CD4-positive, alpha-beta T cell treated with Interleukin-2 at 100 ng/mL for 4 hours (primary cell): ENCODE data around the gene DYSF.

Source experiments
- DNase-seq: peaks from one replicate; pipeline ENCODE4 v3.0.0-alpha.2; 2020; ENCODE audit warnings: low spot score

The DYSF gene

GRCh38 chr2:71554028-71554705, 100.8 kb downstream of the DYSF start:
- DNase-seq = no peak

DNA sequence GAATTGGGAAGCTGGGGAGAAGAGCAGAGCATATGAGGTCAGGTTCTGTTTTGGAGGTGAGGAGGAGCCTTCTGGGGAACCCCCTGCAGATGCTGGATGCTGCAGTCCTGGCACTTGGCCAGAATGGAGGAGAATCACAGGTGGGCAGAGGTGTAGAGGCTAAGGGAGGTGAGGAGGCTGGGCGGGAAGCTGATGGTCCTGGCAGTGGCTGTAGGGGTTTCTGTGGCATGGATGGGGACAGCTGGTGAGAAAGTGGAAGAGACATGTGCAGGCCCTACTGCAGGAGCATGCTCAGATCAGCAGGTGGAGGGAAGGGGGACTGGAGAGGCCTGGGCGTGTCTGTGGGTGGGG, 101.3 kb downstream of the DYSF start:
- DNase-seq = no peak

DNA sequence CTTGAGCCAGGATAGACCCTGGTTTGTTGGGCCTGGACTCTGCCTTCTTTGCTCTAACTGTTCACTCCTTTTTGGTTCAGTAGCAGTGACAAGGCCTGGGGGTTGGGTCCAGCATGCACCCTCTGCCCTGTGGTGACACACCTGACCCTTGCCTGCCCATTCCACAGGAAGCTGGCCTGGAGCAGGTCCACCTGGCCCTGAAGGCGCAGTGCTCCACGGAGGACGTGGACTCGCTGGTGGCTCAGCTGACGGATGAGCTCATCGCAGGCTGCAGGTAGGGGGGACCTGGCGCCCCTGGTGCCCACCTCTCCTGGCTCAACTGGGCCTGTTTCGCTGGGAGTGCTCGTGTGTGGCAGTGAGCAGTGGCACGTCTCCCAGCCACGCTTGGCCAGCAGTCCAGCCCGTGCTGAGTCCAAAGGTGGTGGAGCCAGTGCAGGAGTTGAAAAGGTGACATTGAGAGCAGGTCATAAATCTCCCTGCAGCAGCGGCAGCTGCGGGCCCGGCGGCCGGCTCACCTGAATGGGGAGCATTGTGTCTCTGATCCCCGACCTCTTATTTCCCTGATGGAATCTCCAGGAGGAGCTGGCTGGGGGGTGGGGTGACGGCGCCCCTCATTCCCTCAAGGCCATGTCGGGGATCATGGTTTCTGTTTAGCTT, 102.6 kb downstream of the DYSF start:
- no peak for DNase-seq

GRCh38 chr2:71556692-71557250, 103.4 kb downstream of the DYSF start:
- no peak for DNase-seq

GRCh38 chr2:71557321-71557720, 104.0 kb downstream of the DYSF start:
- DNase-seq = no peak

DNA sequence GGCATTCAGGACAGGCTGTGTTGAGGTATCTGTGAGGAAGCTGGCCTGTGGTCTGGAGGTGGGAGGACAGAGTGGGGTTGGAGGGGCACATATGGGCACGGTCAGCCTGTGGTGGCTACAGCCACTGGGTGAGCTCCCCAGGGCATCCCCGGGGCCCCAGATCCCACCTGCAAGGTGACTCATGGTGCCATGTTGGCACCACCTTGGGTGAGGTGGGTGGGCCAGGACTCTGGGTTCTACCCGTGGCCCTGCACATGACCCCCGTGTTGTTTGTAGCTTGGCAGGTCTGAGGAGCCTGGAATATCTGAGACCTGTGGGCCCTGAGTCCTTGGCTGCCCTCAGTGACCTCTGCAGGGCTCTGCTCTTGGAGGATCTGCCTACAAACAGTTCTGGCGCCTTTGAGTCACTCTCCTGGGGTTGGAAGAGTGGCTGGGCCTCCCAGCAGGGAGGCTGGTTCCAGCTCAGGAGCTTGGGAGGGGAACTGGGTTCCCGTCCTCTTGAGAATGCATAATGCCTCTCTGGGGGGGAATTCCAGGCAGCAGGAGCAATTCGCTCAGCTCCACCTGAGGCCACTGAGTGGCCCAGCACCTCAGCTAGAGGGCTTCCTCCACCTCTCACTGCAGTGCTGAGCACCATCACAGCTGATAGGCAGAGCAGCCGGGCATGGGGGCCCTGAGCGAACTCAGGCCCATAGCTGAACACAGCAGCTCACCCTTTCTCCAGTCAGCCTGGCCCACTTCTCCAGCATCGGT, 105.1 kb downstream of the DYSF start:
- no peak for DNase-seq

- no peak for DNase-seq
These were observed 105.9 kb downstream of the DYSF start for GRCh38 chr2:71559080-71559827.

DNA sequence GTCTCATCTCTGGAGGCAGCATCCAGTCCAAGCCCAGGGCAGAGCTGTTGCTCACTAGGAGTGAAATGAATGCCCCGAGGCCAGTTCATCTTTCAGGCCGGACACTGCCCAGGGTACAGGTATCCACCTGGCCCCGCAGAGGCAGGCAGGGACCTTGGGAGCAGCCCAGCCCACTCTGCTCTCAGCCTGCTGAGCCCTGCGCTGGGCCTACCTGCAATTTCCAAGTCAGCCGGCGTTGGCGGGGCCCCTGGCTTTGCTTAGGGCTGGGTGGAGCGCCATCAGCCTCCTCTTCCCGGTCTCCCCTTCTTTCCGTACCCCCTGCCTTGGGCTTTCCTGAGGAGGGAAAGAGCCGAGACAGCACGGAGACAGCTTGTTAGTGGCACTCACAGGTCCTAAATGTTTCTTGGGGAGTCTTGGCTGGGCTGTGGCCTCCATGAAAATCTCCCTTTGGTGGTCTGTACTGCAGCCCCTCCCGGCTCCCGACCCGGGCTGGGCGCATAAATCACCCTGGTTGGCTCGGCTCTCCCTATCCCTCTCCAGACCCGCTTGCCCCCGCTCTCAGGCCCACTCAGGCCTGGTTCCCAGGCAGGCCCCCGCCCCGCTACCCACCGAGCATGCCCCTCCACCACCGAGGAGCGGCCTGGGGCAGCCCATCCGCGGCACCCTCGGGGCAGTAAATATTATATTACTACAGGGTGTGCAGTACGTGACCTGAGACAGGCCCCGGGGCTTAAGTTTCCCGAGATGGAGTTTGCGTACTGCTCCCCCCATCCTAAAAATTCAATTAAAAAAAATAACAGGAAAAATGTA, 106.7 kb downstream of the DYSF start:
- DNase-seq = no peak

DNA sequence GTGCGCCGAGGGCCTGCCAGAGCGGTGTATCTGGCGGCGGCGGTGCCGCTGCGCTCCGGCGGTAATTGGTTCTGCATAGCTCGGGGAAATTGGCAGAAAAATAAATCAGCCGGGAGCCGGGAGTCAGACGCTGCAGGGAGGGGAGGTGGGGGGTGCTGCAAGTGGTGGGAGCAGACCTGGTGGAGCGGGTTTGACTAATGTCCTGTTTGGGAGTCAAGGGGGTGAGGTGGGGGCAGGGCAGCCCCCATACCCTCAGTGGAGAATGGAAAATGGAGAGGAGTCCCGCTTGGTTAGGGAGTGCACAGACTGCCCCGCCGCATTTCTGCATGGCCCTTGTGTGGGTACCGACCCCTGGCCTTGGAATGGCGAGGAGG, 107.3 kb downstream of the DYSF start:
- DNase-seq = no peak

- DNase-seq = no peak
These were observed 108.3 kb downstream of the DYSF start for GRCh38 chr2:71561441-71562267.

DNA sequence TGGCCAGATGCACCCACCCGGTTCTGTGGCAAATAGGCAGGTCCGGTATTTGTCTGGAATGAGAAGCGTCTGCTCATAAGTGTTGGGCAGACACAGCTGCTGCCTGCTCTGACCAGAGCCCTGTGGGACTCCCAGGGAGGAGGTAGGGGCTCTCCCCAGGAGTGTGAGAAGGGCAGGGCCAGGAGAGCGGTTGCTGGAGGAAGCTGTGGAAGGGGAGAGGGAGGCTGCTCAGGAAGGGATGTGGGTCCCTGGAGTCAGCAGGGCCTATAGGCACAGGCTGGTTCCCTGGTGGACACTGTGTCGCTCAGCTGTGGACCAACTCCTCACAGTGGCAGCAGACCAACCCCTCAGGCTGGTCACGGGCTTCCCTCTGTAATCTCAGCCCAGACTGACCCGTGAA, 109.2 kb downstream of the DYSF start:
- no peak for DNase-seq

DNA sequence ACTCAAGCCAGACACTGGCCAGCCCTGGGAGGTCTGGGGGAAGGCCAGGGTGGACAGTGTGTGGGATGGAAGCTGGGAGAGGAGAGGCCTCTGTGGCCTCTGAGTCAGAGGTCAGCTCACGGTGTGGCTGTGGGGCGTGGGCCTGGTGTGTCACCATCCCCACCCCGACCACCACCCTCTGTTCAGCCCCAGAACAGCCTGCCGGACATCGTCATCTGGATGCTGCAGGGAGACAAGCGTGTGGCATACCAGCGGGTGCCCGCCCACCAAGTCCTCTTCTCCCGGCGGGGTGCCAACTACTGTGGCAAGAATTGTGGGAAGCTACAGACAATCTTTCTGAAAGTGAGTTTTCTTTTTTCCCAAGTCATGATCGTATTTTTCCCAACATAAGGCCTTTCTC, 110.5 kb downstream of the DYSF start:
- DNase-seq = no peak

- no peak for DNase-seq
These were observed 111.0 kb downstream of the DYSF start for GRCh38 chr2:71564361-71564760.

- DNase-seq = no peak
These were observed 111.4 kb downstream of the DYSF start for GRCh38 chr2:71564790-71565189.

DNA sequence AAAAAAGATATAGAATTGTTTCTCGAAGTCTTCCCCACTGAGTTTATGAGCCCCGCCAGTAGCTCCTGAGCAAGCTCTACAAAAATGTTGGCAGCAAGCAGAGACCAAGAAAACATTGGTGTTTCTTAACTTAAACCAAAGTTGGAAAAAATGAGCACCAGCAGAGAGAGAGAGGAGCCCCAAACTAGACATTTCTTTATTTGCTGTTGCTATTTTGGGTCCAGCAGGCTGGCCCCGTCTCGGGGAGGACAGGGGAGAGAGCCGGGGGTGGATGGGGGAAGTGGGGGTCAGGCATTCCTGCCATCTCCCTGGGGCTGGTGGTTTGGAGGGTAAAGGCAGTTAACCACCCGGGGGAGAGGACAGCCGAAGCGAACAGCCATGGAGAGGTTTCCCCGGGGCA, 113.0 kb downstream of the DYSF start:
- no peak for DNase-seq

GRCh38 chr2:71567625-71568024, 114.3 kb downstream of the DYSF start:
- DNase-seq = no peak

GRCh38 chr2:71568103-71568502, 114.7 kb downstream of the DYSF start:
- no peak for DNase-seq

GRCh38 chr2:71570511-71570910, 117.2 kb downstream of the DYSF start:
- no peak for DNase-seq

GRCh38 chr2:71570951-71571460, 117.6 kb downstream of the DYSF start:
- DNase-seq = no peak

DNA sequence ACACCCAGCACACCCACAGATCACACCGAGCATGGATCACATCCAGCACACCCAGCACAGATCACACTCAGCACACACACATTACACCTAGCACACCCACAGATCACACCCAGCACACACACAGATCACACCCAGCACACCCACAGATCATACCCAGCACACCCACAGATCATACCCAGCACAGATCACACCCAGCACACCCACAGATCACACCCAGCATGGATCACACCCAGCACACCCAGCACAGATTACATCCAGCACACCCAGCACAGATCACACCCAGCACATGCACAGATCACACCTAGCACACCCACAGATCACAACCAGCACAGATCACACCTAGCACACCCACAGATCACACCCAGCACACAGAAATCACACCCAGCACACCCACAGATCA, 118.6 kb downstream of the DYSF start:
- DNase-seq = no peak
